Activated T-cell treated with anti-CD3 and anti-CD28 coated beads, Interleukin-2, amount 50 U/mL, for 72 hours (primary cell): ENCODE data around the gene GIPC1. TPM values are rescaled to one million over a fixed set of nuclear protein-coding genes. Genes with fewer than 3 reads are reported as not detected.
"Not testable (repeated sequence)": the region's sequence is repeated elsewhere in the genome, so short reads cannot be mapped to it uniquely, and the experiment has no call there.

Experiments
- ATAC-seq, 2 donors: fragments of 150-1000 bp; cut with Tn5 transposase; replicated peaks in 1 of 2; 2 replicates each; pipeline ENCODE4 v1.10.0; 2021; ENCODE audit warnings: moderate library complexity in 2 of 2, mild to moderate bottlenecking in 1 of 2
- DNase-seq, 2 donors: peaks; one replicate each; pipeline ENCODE4 v3.0.0; 2021 to 2022; ENCODE audit warnings: mixed read lengths in 1 of 2
- H3K27ac Mint-ChIP-seq: one replicate; pipeline ENCODE4 v1.8.0; 2022; ENCODE audit warnings: mild to moderate bottlenecking, moderate library complexity, mixed read lengths
- H3K27me3 Mint-ChIP-seq: one replicate; pipeline ENCODE4 v1.8.0; 2022; ENCODE audit warnings: low read depth, mixed read lengths
- H3K36me3 Mint-ChIP-seq, 2 donors: one replicate each; pipeline ENCODE4 v1.8.0; 2022; ENCODE audit warnings: mixed read lengths in 2 of 2, mild to moderate bottlenecking in 1 of 2; ENCODE audit not compliant: insufficient read depth in 2 of 2
- H3K4me1 Mint-ChIP-seq: one replicate; pipeline ENCODE4 v1.8.0; 2022; ENCODE audit warnings: low read depth, mixed read lengths
- H3K4me3 Mint-ChIP-seq, 2 donors: one replicate each; pipeline ENCODE4 v1.8.0; 2022; ENCODE audit warnings: mild to moderate bottlenecking in 2 of 2, mixed read lengths in 2 of 2, moderate library complexity in 2 of 2
- H3K9me3 Mint-ChIP-seq, 2 donors: one replicate each; pipeline ENCODE4 v1.8.0; 2022; ENCODE audit warnings: mixed read lengths in 2 of 2
- total RNA-seq, 2 donors: library from RNA; stranded (reverse); gene quantifications; one replicate each; pipeline ENCODE4 v1.2.3, GENCODE V29; 2022

Gene GIPC1
- total RNA-seq, 2 donors from 2014 or later: 24.1 to 28.6 TPM

- H3K27ac Mint-ChIP-seq: peak overlapping the region; percentile 99
- no peak for ATAC-seq
- no peaks in the 10 kb centered on the region for H3K9me3 Mint-ChIP-seq
- H3K27me3 Mint-ChIP-seq: no peaks in the 10 kb centered on the region
- DNase-seq: no peak
- peaks cover 22 to 30% of the 10 kb centered on the region in 2 donors for H3K36me3 Mint-ChIP-seq
- peaks cover 66% of the 10 kb centered on the region for H3K4me1 Mint-ChIP-seq
- peak overlapping the region; percentile 88 to 89 for H3K4me3 Mint-ChIP-seq
Measured at GRCh38 chr19:14515501-14516047, 19.6 kb upstream of the GIPC1 start.

- Mint-ChIP-seq H3K4me3 (peak overlapping the region; percentile 88 to 89), H3K27me3 (no peaks in the 10 kb centered on the region), H3K27ac (peak overlapping the region; percentile 99), H3K4me1 (peaks cover 66% of the 10 kb centered on the region), H3K9me3 (no peaks in the 10 kb centered on the region), H3K36me3 (peaks cover 22 to 30% of the 10 kb centered on the region in 2 donors)
- no peak for ATAC-seq
- no peak for DNase-seq
Measured at GRCh38 chr19:14514215-14514863, 18.4 kb upstream of the GIPC1 start.

- Mint-ChIP-seq H3K4me3 (no peak overlapping the region), H3K9me3 (no peaks in the 10 kb centered on the region), H3K4me1 (peaks cover 70% of the 10 kb centered on the region), H3K27me3 (no peaks in the 10 kb centered on the region), H3K27ac (no peak overlapping the region), H3K36me3 (peaks cover 19 to 27% of the 10 kb centered on the region in 2 donors)
- no peak for ATAC-seq
- DNase-seq: no peak
Measured at GRCh38 chr19:14512406-14512961, 16.6 kb upstream of the GIPC1 start.

- Mint-ChIP-seq H3K36me3 (peaks cover 9 to 15% of the 10 kb centered on the region in 2 donors), H3K4me3 (peak overlapping the region in 1 of 2 donors; percentile 68)
Measured at GRCh38 chr19:14511229-14511593, 15.3 kb upstream of the GIPC1 start.

GRCh38 chr19:14510311-14511228 is 14.6 kb upstream of the GIPC1 start:
- H3K4me3 Mint-ChIP-seq: peak overlapping the region; percentile 37 to 68
- no peaks in the 10 kb centered on the region for H3K27me3 Mint-ChIP-seq
- H3K27ac Mint-ChIP-seq: peak overlapping the region; percentile 92
- no peaks in the 10 kb centered on the region for H3K9me3 Mint-ChIP-seq
- peaks cover 7 to 10% of the 10 kb centered on the region in 2 donors for H3K36me3 Mint-ChIP-seq
- H3K4me1 Mint-ChIP-seq: peaks cover 75% of the 10 kb centered on the region
- ATAC-seq: no peak
- no peak for DNase-seq

More at GRCh38 chr19:14511229-14511593, 15.3 kb upstream of the GIPC1 start:
- Mint-ChIP-seq H3K9me3 (no peaks in the 10 kb centered on the region), H3K4me1 (peaks cover 75% of the 10 kb centered on the region), H3K27me3 (no peaks in the 10 kb centered on the region), H3K27ac (peak overlapping the region; percentile 92)
- ATAC-seq (no peak), DNase-seq (no peak)

- no peaks in the 10 kb centered on the region for H3K9me3 Mint-ChIP-seq
- no peaks in the 10 kb centered on the region for H3K36me3 Mint-ChIP-seq
- DNase-seq: no peak
- no peak for ATAC-seq
- H3K27ac Mint-ChIP-seq: peak overlapping the region; percentile 72
- peaks cover 68% of the 10 kb centered on the region for H3K4me1 Mint-ChIP-seq
- peak overlapping the region; percentile 63 to 64 for H3K4me3 Mint-ChIP-seq
- H3K27me3 Mint-ChIP-seq: no peaks in the 10 kb centered on the region
Measured at GRCh38 chr19:14507704-14508542, 12.0 kb upstream of the GIPC1 start.

- peak; percentile 82 to 89 for DNase-seq
- peak overlapping the region; percentile 56 to 67 for H3K4me3 Mint-ChIP-seq
- H3K27me3 Mint-ChIP-seq: no peaks in the 10 kb centered on the region
- H3K9me3 Mint-ChIP-seq: no peaks in the 10 kb centered on the region
- peak overlapping the region; percentile 91 for H3K27ac Mint-ChIP-seq
- H3K4me1 Mint-ChIP-seq: peaks cover 60% of the 10 kb centered on the region
- peak; percentile 76 to 80 for ATAC-seq
- no peaks in the 10 kb centered on the region for H3K36me3 Mint-ChIP-seq
Measured at GRCh38 chr19:14505488-14506239, 9.7 kb upstream of the GIPC1 start.

GRCh38 chr19:14504575-14504974 is 8.6 kb upstream of the GIPC1 start:
- H3K9me3 Mint-ChIP-seq, H3K27me3 Mint-ChIP-seq, DNase-seq, ATAC-seq, H3K27ac Mint-ChIP-seq, H3K4me3 Mint-ChIP-seq, H3K36me3 Mint-ChIP-seq: not testable (repeated sequence)
- peaks cover 49% of the 10 kb centered on the region for H3K4me1 Mint-ChIP-seq

GRCh38 chr19:14503285-14503684 is 7.4 kb upstream of the GIPC1 start:
- no peaks in the 10 kb centered on the region for H3K27me3 Mint-ChIP-seq
- H3K9me3 Mint-ChIP-seq: no peaks in the 10 kb centered on the region
- no peak overlapping the region for H3K27ac Mint-ChIP-seq
- DNase-seq (no peak), ATAC-seq (no peak)
- H3K4me1 Mint-ChIP-seq: peaks cover 42% of the 10 kb centered on the region
- H3K36me3 Mint-ChIP-seq: no peaks in the 10 kb centered on the region
- no peak overlapping the region for H3K4me3 Mint-ChIP-seq

GRCh38 chr19:14502334-14503092 is 6.6 kb upstream of the GIPC1 start:
- no peaks in the 10 kb centered on the region for H3K9me3 Mint-ChIP-seq
- no peak overlapping the region for H3K27ac Mint-ChIP-seq
- H3K4me1 Mint-ChIP-seq: peaks cover 35% of the 10 kb centered on the region
- no peak for ATAC-seq
- no peaks in the 10 kb centered on the region for H3K27me3 Mint-ChIP-seq
- DNase-seq: no peak
- H3K36me3 Mint-ChIP-seq: no peaks in the 10 kb centered on the region
- no peak overlapping the region for H3K4me3 Mint-ChIP-seq

- Mint-ChIP-seq H3K27me3 (no peaks in the 10 kb centered on the region), H3K36me3 (peaks cover 0 to 3% of the 10 kb centered on the region in 2 donors), H3K9me3 (no peaks in the 10 kb centered on the region), H3K4me1 (peaks cover 20% of the 10 kb centered on the region), H3K4me3 (no peak overlapping the region), H3K27ac (no peak overlapping the region)
- DNase-seq (no peak), ATAC-seq (no peak)
Measured at GRCh38 chr19:14497228-14497921, 1.4 kb upstream of the GIPC1 start.
